WTC11 (cell line): ENCODE measurements around the gene FANCI. TPM values are rescaled to one million over a fixed set of nuclear protein-coding genes. Genes with fewer than 3 reads are reported as not detected.

Source experiments
- ARID4B ChIP-seq: sonication (generic); formaldehyde crosslinking; IDR thresholded peaks from 2 replicates; pipeline ENCODE4 v1.8.0; 2023; ENCODE audit warnings: missing genetic modification reagents, mild to moderate bottlenecking, borderline replicate concordance
- ATF2 ChIP-seq: sonication (generic); formaldehyde crosslinking; IDR thresholded peaks from 2 replicates; pipeline ENCODE4 v1.8.1; 2022; ENCODE audit warnings: low read depth, missing genetic modification reagents, borderline replicate concordance
- ATF3 ChIP-seq: sonication (generic); formaldehyde crosslinking; conservative IDR thresholded peaks from 2 replicates; pipeline ENCODE4 v1.8.1; 2022; ENCODE audit warnings: mild to moderate bottlenecking, missing genetic modification reagents
- CBFB ChIP-seq: sonication (generic); formaldehyde crosslinking; IDR thresholded peaks from 2 replicates; pipeline ENCODE4 v1.8.1; 2022; ENCODE audit warnings: mild to moderate bottlenecking, low read depth, missing genetic modification reagents
- CREB1 ChIP-seq: sonication (generic); formaldehyde crosslinking; IDR thresholded peaks from 2 replicates; pipeline ENCODE4 v1.8.0; 2023; ENCODE audit warnings: mild to moderate bottlenecking, missing genetic modification reagents
- FOXP1 ChIP-seq: sonication (generic); formaldehyde crosslinking; IDR thresholded peaks from 2 replicates; pipeline ENCODE4 v1.8.0; 2022; ENCODE audit warnings: missing genetic modification reagents, mild to moderate bottlenecking, moderate library complexity, borderline replicate concordance
- MAX ChIP-seq: sonication (generic); formaldehyde crosslinking; IDR thresholded peaks from 2 replicates; pipeline ENCODE4 v1.8.0; 2022; ENCODE audit warnings: mild to moderate bottlenecking, missing genetic modification reagents
- NR1H2 ChIP-seq: sonication (generic); formaldehyde crosslinking; IDR thresholded peaks from 2 replicates; pipeline ENCODE4 v1.9.0; 2021; ENCODE audit warnings: mild to moderate bottlenecking, moderate library complexity, missing genetic modification reagents
- PRDM15 ChIP-seq: sonication (generic); formaldehyde crosslinking; IDR thresholded peaks from 2 replicates; pipeline ENCODE4 v1.8.0; 2022; ENCODE audit warnings: missing genetic modification reagents
- PREB ChIP-seq: sonication (generic); formaldehyde crosslinking; IDR thresholded peaks from 2 replicates; pipeline ENCODE4 v1.8.1; 2022; ENCODE audit warnings: mild to moderate bottlenecking, missing genetic modification reagents, moderate library complexity, borderline replicate concordance
- SMAD3 ChIP-seq: sonication (generic); formaldehyde crosslinking; IDR thresholded peaks from 2 replicates; pipeline ENCODE4 v1.8.0; 2022; ENCODE audit warnings: missing genetic modification reagents, mild to moderate bottlenecking, borderline replicate concordance
- STAT6 ChIP-seq: sonication (generic); formaldehyde crosslinking; conservative IDR thresholded peaks from 2 replicates; pipeline ENCODE4 v1.8.1; 2023; ENCODE audit warnings: mild to moderate bottlenecking, low read depth, missing genetic modification reagents, moderate library complexity
- TEAD1 ChIP-seq: sonication (generic); formaldehyde crosslinking; IDR thresholded peaks from 2 replicates; pipeline ENCODE4 v1.8.0; 2022; ENCODE audit warnings: mild to moderate bottlenecking, missing genetic modification reagents
- TEAD4 ChIP-seq: sonication (generic); formaldehyde crosslinking; IDR thresholded peaks from 2 replicates; pipeline ENCODE4 v1.8.0; 2022; ENCODE audit warnings: mild to moderate bottlenecking, missing genetic modification reagents
- ZNF263 ChIP-seq: sonication (generic); formaldehyde crosslinking; IDR thresholded peaks from 2 replicates; pipeline ENCODE4 v1.8.1; 2022; ENCODE audit warnings: low read depth, mild to moderate bottlenecking, moderate library complexity, missing genetic modification reagents
- ZNF317 ChIP-seq: sonication (generic); formaldehyde crosslinking; IDR thresholded peaks from 2 replicates; pipeline ENCODE4 v1.8.1; 2023; ENCODE audit warnings: low read depth, mild to moderate bottlenecking, moderate library complexity, missing genetic modification reagents, borderline replicate concordance
- ZNF425 ChIP-seq: fragments of 250-450 bp; sonication (Bioruptor Pico); conservative IDR thresholded peaks from 2 replicates; pipeline ENCODE4 v1.9.0; 2021; ENCODE audit warnings: mild to moderate bottlenecking
- ZNF512 ChIP-seq: sonication (generic); formaldehyde crosslinking; IDR thresholded peaks from 2 replicates; pipeline ENCODE4 v1.8.1; 2022; ENCODE audit warnings: missing genetic modification reagents, borderline replicate concordance
- total RNA-seq: library from RNA; stranded (reverse); gene quantifications from 3 replicates; pipeline ENCODE4 v1.2.3, GENCODE V29; 2021

Gene FANCI
- total RNA-seq, 1 experiment from 2014 or later, result 108 TPM

- TF ChIP-seq ZNF425 (CRISPR knock-in tag) (no peak), ATF2 (CRISPR knock-in tag) (peak; percentile 87), ARID4B (CRISPR knock-in tag) (peak; percentile 99), PRDM15 (CRISPR knock-in tag) (no peak; the same call in 1 of the 2 replicates), ATF3 (peak; percentile 63), TEAD1 (CRISPR knock-in tag) (peak; percentile 95), PREB (CRISPR knock-in tag) (no peak), STAT6 (CRISPR knock-in tag) (no peak), SMAD3 (CRISPR knock-in tag) (peak; percentile 92), MAX (CRISPR knock-in tag) (peak; percentile 84), TEAD4 (peak; percentile 94), ZNF263 (CRISPR knock-in tag) (0 out of 2 replicates have a peak, but pooled peaks have one; percentile 28), FOXP1 (CRISPR knock-in tag) (peak; percentile 98), NR1H2 (CRISPR knock-in tag) (peak; percentile 76; the same call in 1 of the 2 replicates), CREB1 (CRISPR knock-in tag) (peak; percentile 69; the same call in 1 of the 2 replicates), ZNF317 (CRISPR knock-in tag) (no peak), ZNF512 (CRISPR knock-in tag) (peak; percentile 58; the same call in 1 of the 2 replicates), CBFB (CRISPR knock-in tag) (0 out of 2 replicates have a peak, but pooled peaks have one; percentile 70)
These were observed 117.8 kb downstream of the FANCI start (continued) for GRCh38 chr15:89361451-89362202.
